GM19324 (cell line): ENCODE results near the gene GOLGA8G.
"Not testable (repeated sequence)": the region's sequence is repeated elsewhere in the genome, so short reads cannot be mapped to it uniquely, and the experiment has no call there.

Source experiments
- ATAC-seq: cut with Tn5 transposase; IDR thresholded peaks from one replicate; pipeline ENCODE4 v1.9.1; 2021; ENCODE audit warnings: mild to moderate bottlenecking, moderate library complexity; ENCODE audit not compliant: unreplicated experiment, low FRiP score

The GOLGA8G gene, protein sequence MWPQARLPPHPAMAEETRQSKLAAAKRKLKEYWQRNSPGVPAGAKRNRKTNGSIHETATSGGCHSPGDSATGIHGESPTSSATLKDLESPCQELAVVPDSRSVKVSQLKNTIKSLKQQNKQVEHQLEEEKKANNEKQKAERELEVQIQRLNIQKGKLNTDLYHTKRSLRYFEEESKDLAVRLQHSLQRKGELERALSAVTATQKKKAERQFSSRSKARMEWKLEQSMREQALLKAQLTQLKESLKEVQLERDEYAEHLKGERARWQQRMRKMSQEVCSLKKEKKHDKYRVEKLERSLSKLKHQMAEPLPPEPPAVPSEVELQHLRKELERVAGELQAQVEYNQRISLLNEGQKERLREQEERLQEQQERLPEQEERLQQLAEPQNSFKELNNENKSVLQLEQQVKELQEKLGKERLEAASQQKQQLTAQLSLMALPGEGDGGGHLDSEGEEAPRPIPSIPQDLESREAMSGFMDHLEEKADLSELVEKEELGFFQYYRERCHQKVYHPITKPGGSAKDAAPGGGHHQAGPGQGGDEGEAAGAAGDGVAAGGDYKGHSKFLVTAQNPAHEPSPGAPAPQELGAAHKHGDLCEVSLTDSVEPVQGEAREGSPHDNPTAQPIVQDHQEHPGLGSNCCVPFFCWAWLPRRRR

GRCh38 chr15:28532954-28533353 is at the start of gene GOLGA8G:
Gene GOLGA8G (minus strand): TSS chr15:28532971. CDS start chr15:28532909, 62 bp downstream.
- not testable (repeated sequence) for ATAC-seq

DNA sequence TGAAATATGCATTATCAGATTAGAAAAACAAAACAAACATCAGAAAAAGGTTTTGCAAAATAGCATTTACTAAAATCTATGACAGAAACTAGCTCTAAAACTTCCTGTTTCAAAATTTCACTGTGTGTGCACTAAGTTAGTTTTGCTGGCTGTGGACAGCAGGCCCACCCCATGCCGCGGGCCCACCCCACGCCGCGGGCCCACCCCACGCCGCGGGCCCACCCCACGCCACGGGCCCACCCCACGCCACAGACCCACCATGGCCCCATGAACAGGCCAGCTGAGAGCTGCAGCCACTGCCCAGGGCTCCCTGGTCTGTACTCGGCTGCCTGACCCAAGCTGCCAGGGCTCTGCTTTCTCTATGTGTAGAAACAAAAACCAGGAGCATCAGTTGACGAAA is 40.6 kb upstream of the GOLGA8G start:
- not testable (repeated sequence) for ATAC-seq

DNA sequence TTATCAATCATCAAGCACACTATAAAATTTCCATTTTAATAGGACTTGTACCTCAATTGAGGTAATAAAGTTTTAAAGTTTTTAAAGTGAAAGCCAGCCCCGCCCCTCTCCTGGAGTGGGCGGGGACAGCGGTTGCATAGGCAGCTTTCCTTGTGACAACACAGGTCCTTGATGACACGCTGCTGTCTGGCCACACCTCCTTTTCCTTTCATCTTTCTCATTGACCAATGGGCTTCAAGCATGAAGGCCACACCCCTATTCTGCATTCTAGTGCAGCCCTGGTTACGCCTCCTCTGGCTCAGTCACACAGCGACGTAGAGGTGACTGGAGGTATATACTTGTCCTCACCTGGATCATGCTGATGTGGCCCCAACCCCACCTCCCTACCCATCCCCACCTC is 20.5 kb upstream of the GOLGA8G start, which contains the start of gene GOLGA6L25:
Gene GOLGA6L25 (plus strand): TSS at position 301 of the 400 bp plus-strand sequence. CDS start 61 bp downstream, at position 362.
- ATAC-seq: not testable (repeated sequence)

DNA sequence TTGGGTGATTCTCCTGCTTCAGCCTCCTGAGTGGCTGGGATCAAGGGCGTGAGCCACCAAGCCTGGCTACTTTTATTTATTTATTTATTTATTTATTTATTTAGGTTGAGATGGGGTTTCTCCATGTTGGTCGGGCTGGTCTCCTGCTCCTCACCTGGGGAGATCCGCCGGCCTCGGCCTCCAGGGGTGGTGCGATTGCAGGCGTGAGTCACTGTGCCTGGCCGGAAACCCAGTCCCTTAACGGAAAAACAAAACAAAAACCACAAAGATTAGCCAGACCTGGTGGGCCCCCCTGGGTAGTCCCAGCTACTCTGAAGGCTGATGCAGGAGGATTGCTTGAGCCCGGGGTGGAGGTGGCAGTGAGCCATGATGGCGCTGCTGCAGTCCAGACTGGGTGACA is 17.6 kb downstream of the GOLGA8G start:
- ATAC-seq: not testable (repeated sequence)

GRCh38 chr15:28514128-28514527 is 18.6 kb downstream of the GOLGA8G start:
- not testable (repeated sequence) for ATAC-seq

GRCh38 chr15:28508217-28508889 is 24.4 kb downstream of the GOLGA8G start:
- ATAC-seq: not testable (repeated sequence)

GRCh38 chr15:28481340-28481739 is 51.4 kb downstream of the GOLGA8G start:
- ATAC-seq: not testable (repeated sequence)
